DND-41 (cell line): ENCODE data around the gene GUCY1A1.

Experiments
- CTCF ChIP-seq: IDR thresholded peaks from 2 replicates; pipeline ENCODE4 v1.5.1; 2012; ENCODE audit warnings: borderline replicate concordance, low read length, moderate library complexity, mild to moderate bottlenecking; ENCODE audit not compliant: poor library complexity, severe bottlenecking; ENCODE audit errors: extremely low read depth
- EZH2 ChIP-seq: IDR thresholded peaks from 3 replicates; pipeline ENCODE4 v1.6.1; 2012; ENCODE audit warnings: borderline replicate concordance, low read depth, mild to moderate bottlenecking, moderate library complexity, low read length, inconsistent platforms; ENCODE audit not compliant: severe bottlenecking

GRCh38 chr4:155617296-155617695 is 49.4 kb upstream of the GUCY1A1 start:
- no peak for TF ChIP-seq CTCF
- no peak for TF ChIP-seq EZH2
